Measurements from ENCODE around the gene WDR77. TPM values are rescaled to one million over a fixed set of nuclear protein-coding genes. Genes with fewer than 3 reads are reported as not detected.

WDR77 gene
- total and polyA plus RNA-seq, 2 donors: 29.6 to 36.8 TPM

GRCh38 chr1:111486431-111486830 lies 37.4 kb upstream of the WDR77 start:
- Histone ChIP-seq H3K4me1 (ENCODE audit: control insufficient read depth in 2 of 2, insufficient read depth in 2 of 2, low read length in 2 of 2) (peaks cover 0 to 3% of the 10 kb centered on the region in 2 donors), H3K4me3 (ENCODE audit: low read length in 2 of 2) (no peak overlapping the region), H3K36me3 (ENCODE audit: control insufficient read depth in 2 of 2, insufficient read depth in 2 of 2, low read length in 1 of 2) (no peaks in the 10 kb centered on the region), H3K27me3 (ENCODE audit: control insufficient read depth in 2 of 2, insufficient read depth in 1 of 2, low read length in 1 of 2) (no peaks in the 10 kb centered on the region), H3K27ac (ENCODE audit: low read depth in 1 of 2, low read length in 1 of 2) (no peak overlapping the region), H3K9me3 (ENCODE audit: control insufficient read depth in 2 of 2, insufficient read depth in 1 of 2, low read length in 1 of 2) (no peaks in the 10 kb centered on the region)
- DNase-seq (ENCODE audit: low read depth in 6 of 9, low spot score in 9 of 9): no peak
- 98% methylated on average over 7 of the region's 7 CpGs for WGBS

GRCh38 chr1:111484391-111485026 lies 35.5 kb upstream of the WDR77 start:
- Histone ChIP-seq H3K4me1 (ENCODE audit: control insufficient read depth in 2 of 2, insufficient read depth in 2 of 2, low read length in 2 of 2) (peaks cover 0 to 5% of the 10 kb centered on the region in 2 donors), H3K27me3 (ENCODE audit: control insufficient read depth in 2 of 2, insufficient read depth in 1 of 2, low read length in 1 of 2) (no peaks in the 10 kb centered on the region), H3K9me3 (ENCODE audit: control insufficient read depth in 2 of 2, insufficient read depth in 1 of 2, low read length in 1 of 2) (no peaks in the 10 kb centered on the region), H3K36me3 (ENCODE audit: control insufficient read depth in 2 of 2, insufficient read depth in 2 of 2, low read length in 1 of 2) (no peaks in the 10 kb centered on the region), H3K27ac (ENCODE audit: low read depth in 1 of 2, low read length in 1 of 2) (no peak overlapping the region), H3K4me3 (ENCODE audit: low read length in 2 of 2) (no peak overlapping the region)
- DNase-seq (ENCODE audit: low read depth in 6 of 9, low spot score in 9 of 9): no peak

GRCh38 chr1:111483876-111484275 lies 34.8 kb upstream of the WDR77 start:
- Histone ChIP-seq H3K9me3 (ENCODE audit: control insufficient read depth in 2 of 2, insufficient read depth in 1 of 2, low read length in 1 of 2) (no peaks in the 10 kb centered on the region), H3K4me1 (ENCODE audit: control insufficient read depth in 2 of 2, insufficient read depth in 2 of 2, low read length in 2 of 2) (peaks cover 0 to 5% of the 10 kb centered on the region in 2 donors), H3K4me3 (ENCODE audit: low read length in 2 of 2) (no peak overlapping the region), H3K27me3 (ENCODE audit: control insufficient read depth in 2 of 2, insufficient read depth in 1 of 2, low read length in 1 of 2) (no peaks in the 10 kb centered on the region), H3K27ac (ENCODE audit: low read depth in 1 of 2, low read length in 1 of 2) (no peak overlapping the region), H3K36me3 (ENCODE audit: control insufficient read depth in 2 of 2, insufficient read depth in 2 of 2, low read length in 1 of 2) (no peaks in the 10 kb centered on the region)
- 60% methylated on average over 2 of the region's 2 CpGs for WGBS
- no peak for DNase-seq (ENCODE audit: low read depth in 6 of 9, low spot score in 9 of 9)

GRCh38 chr1:111483166-111483565 lies 34.1 kb upstream of the WDR77 start:
- DNase-seq (ENCODE audit: low read depth in 6 of 9, low spot score in 9 of 9): no peak
- Histone ChIP-seq H3K27me3 (ENCODE audit: control insufficient read depth in 2 of 2, insufficient read depth in 1 of 2, low read length in 1 of 2) (no peaks in the 10 kb centered on the region), H3K4me3 (ENCODE audit: low read length in 2 of 2) (no peak overlapping the region), H3K36me3 (ENCODE audit: control insufficient read depth in 2 of 2, insufficient read depth in 2 of 2, low read length in 1 of 2) (no peaks in the 10 kb centered on the region), H3K4me1 (ENCODE audit: control insufficient read depth in 2 of 2, insufficient read depth in 2 of 2, low read length in 2 of 2) (peaks cover 0 to 6% of the 10 kb centered on the region in 2 donors), H3K27ac (ENCODE audit: low read depth in 1 of 2, low read length in 1 of 2) (no peak overlapping the region), H3K9me3 (ENCODE audit: control insufficient read depth in 2 of 2, insufficient read depth in 1 of 2, low read length in 1 of 2) (no peaks in the 10 kb centered on the region)
- WGBS: 80% methylated on average over 3 of the region's 3 CpGs

GRCh38 chr1:111481387-111482221 lies 32.5 kb upstream of the WDR77 start:
- no peak overlapping the region for H3K27ac ChIP-seq (ENCODE audit: low read depth in 1 of 2, low read length in 1 of 2)
- H3K9me3 ChIP-seq (ENCODE audit: control insufficient read depth in 2 of 2, insufficient read depth in 1 of 2, low read length in 1 of 2): no peaks in the 10 kb centered on the region
- H3K4me1 ChIP-seq (ENCODE audit: control insufficient read depth in 2 of 2, insufficient read depth in 2 of 2, low read length in 2 of 2): peaks cover 7 to 22% of the 10 kb centered on the region in 2 donors
- no peak overlapping the region for H3K4me3 ChIP-seq (ENCODE audit: low read length in 2 of 2)
- H3K27me3 ChIP-seq (ENCODE audit: control insufficient read depth in 2 of 2, insufficient read depth in 1 of 2, low read length in 1 of 2): no peaks in the 10 kb centered on the region
- WGBS: 52% methylated on average over 8 of the region's 8 CpGs
- H3K36me3 ChIP-seq (ENCODE audit: control insufficient read depth in 2 of 2, insufficient read depth in 2 of 2, low read length in 1 of 2): no peaks in the 10 kb centered on the region
- peak in 4 of 9 donors; percentile 37 to 71 (median 58) for DNase-seq (ENCODE audit: low read depth in 6 of 9, low spot score in 9 of 9)

GRCh38 chr1:111480674-111481073 lies 31.6 kb upstream of the WDR77 start:
- 89% methylated on average over 1 of the region's 1 CpG for WGBS
- H3K4me3 ChIP-seq (ENCODE audit: low read length in 2 of 2): no peak overlapping the region
- no peaks in the 10 kb centered on the region for H3K27me3 ChIP-seq (ENCODE audit: control insufficient read depth in 2 of 2, insufficient read depth in 1 of 2, low read length in 1 of 2)
- no peaks in the 10 kb centered on the region for H3K36me3 ChIP-seq (ENCODE audit: control insufficient read depth in 2 of 2, insufficient read depth in 2 of 2, low read length in 1 of 2)
- H3K4me1 ChIP-seq (ENCODE audit: control insufficient read depth in 2 of 2, insufficient read depth in 2 of 2, low read length in 2 of 2): peaks cover 12 to 31% of the 10 kb centered on the region in 2 donors
- H3K27ac ChIP-seq (ENCODE audit: low read depth in 1 of 2, low read length in 1 of 2): no peak overlapping the region
- no peaks in the 10 kb centered on the region for H3K9me3 ChIP-seq (ENCODE audit: control insufficient read depth in 2 of 2, insufficient read depth in 1 of 2, low read length in 1 of 2)
- DNase-seq (ENCODE audit: low read depth in 6 of 9, low spot score in 9 of 9): no peak

GRCh38 chr1:111476761-111477309 lies 27.8 kb upstream of the WDR77 start:
- Histone ChIP-seq H3K27ac (ENCODE audit: low read depth in 1 of 2, low read length in 1 of 2) (peak overlapping the region; percentile 80 to 85), H3K27me3 (ENCODE audit: control insufficient read depth in 2 of 2, insufficient read depth in 1 of 2, low read length in 1 of 2) (no peaks in the 10 kb centered on the region), H3K4me3 (ENCODE audit: low read length in 2 of 2) (no peak overlapping the region), H3K36me3 (ENCODE audit: control insufficient read depth in 2 of 2, insufficient read depth in 2 of 2, low read length in 1 of 2) (no peaks in the 10 kb centered on the region), H3K9me3 (ENCODE audit: control insufficient read depth in 2 of 2, insufficient read depth in 1 of 2, low read length in 1 of 2) (no peaks in the 10 kb centered on the region), H3K4me1 (ENCODE audit: control insufficient read depth in 2 of 2, insufficient read depth in 2 of 2, low read length in 2 of 2) (peaks cover 15 to 47% of the 10 kb centered on the region in 2 donors)
- peak in 8 of 9 donors; percentile 32 to 85 (median 58) for DNase-seq (ENCODE audit: low read depth in 6 of 9, low spot score in 9 of 9)
- WGBS: 4% methylated on average over 2 of the region's 2 CpGs

GRCh38 chr1:111476214-111476613 lies 27.2 kb upstream of the WDR77 start:
- H3K4me1 ChIP-seq (ENCODE audit: control insufficient read depth in 2 of 2, insufficient read depth in 2 of 2, low read length in 2 of 2): peaks cover 17 to 48% of the 10 kb centered on the region in 2 donors
- H3K9me3 ChIP-seq (ENCODE audit: control insufficient read depth in 2 of 2, insufficient read depth in 1 of 2, low read length in 1 of 2): no peaks in the 10 kb centered on the region
- H3K4me3 ChIP-seq (ENCODE audit: low read length in 2 of 2): no peak overlapping the region
- no peaks in the 10 kb centered on the region for H3K36me3 ChIP-seq (ENCODE audit: control insufficient read depth in 2 of 2, insufficient read depth in 2 of 2, low read length in 1 of 2)
- H3K27me3 ChIP-seq (ENCODE audit: control insufficient read depth in 2 of 2, insufficient read depth in 1 of 2, low read length in 1 of 2): no peaks in the 10 kb centered on the region
- DNase-seq (ENCODE audit: low read depth in 6 of 9, low spot score in 9 of 9): no peak
- peak overlapping the region; percentile 36 to 85 for H3K27ac ChIP-seq (ENCODE audit: low read depth in 1 of 2, low read length in 1 of 2)

GRCh38 chr1:111475701-111476100 lies 26.6 kb upstream of the WDR77 start:
- no peaks in the 10 kb centered on the region for H3K9me3 ChIP-seq (ENCODE audit: control insufficient read depth in 2 of 2, insufficient read depth in 1 of 2, low read length in 1 of 2)
- no peak for DNase-seq (ENCODE audit: low read depth in 6 of 9, low spot score in 9 of 9)
- no peak overlapping the region for H3K4me3 ChIP-seq (ENCODE audit: low read length in 2 of 2)
- no peaks in the 10 kb centered on the region for H3K36me3 ChIP-seq (ENCODE audit: control insufficient read depth in 2 of 2, insufficient read depth in 2 of 2, low read length in 1 of 2)
- H3K27ac ChIP-seq (ENCODE audit: low read depth in 1 of 2, low read length in 1 of 2): peak overlapping the region in 1 of 2 donors; percentile 11
- H3K4me1 ChIP-seq (ENCODE audit: control insufficient read depth in 2 of 2, insufficient read depth in 2 of 2, low read length in 2 of 2): peaks cover 22 to 50% of the 10 kb centered on the region in 2 donors
- 83% methylated on average over 5 of the region's 5 CpGs for WGBS
- no peaks in the 10 kb centered on the region for H3K27me3 ChIP-seq (ENCODE audit: control insufficient read depth in 2 of 2, insufficient read depth in 1 of 2, low read length in 1 of 2)

All from thymus (tissue), 11 donors.